ENCODE data around the gene GTSE1. TPM values are rescaled to one million over a fixed set of nuclear protein-coding genes. Genes with fewer than 3 reads are reported as not detected.

The GTSE1 gene
- polyA plus RNA-seq, 2 of the 4 experiments (the other 2 are of a cell fraction) = 11.5 to 25.7 TPM

- no peak overlapping the region for H3K4me3 ChIP-seq
- no peak for DNase-seq (ENCODE audit: low read depth in 1 of 2, low spot score in 1 of 2)
- ChIA-PET CTCF (interaction anchor here (0.6 to 7.8 kb wide), 36 partner anchors 10 to 337 kb away, joined by 3 to 171 read pairs (median 7); no protein-coding TSS in a partner anchor), POLR2A (interaction anchor here (0.7 to 1.3 kb wide), 3 partner anchors 160 to 173 kb away, joined by 3 to 8 read pairs (median 3); no protein-coding TSS in a partner anchor)
- no peak for TF ChIP-seq NR3C1 (IDR thresholded peaks at IDR 0.05)
- H3K9me3 ChIP-seq = no peaks in the 10 kb centered on the region
- no peak overlapping the region for H3K4me2 ChIP-seq
- peak overlapping the region in 1 of 2 experiments; percentile 80; a peak in 3 of 6 replicates for H3K27ac ChIP-seq
- WGBS (ENCODE audit: missing lambda C conversion rate) = 86% methylated on average over 8 of the region's 12 CpGs
- FAIRE-seq = no peak
- peak; percentile 11 to 12; a peak in 2 of 6 replicates for ATAC-seq
- peaks cover 19% of the 10 kb centered on the region for H3K4me1 ChIP-seq
These were observed 71.8 kb downstream of the GTSE1 start for GRCh38 chr22:46368422-46368821.

- Histone ChIP-seq H3K27ac (peak overlapping the region in 1 of 2 experiments; percentile 80; a peak in 3 of 6 replicates), H3K4me3 (no peak overlapping the region), H3K4me1 (peaks cover 19% of the 10 kb centered on the region), H3K9me3 (no peaks in the 10 kb centered on the region), H3K4me2 (no peak overlapping the region)
- TF ChIP-seq FOSB (CRISPR knock-in tag; IDR thresholded peaks at IDR 0.05) (no peak), PHF8 (IDR thresholded peaks at IDR 0.05; ENCODE audit: borderline replicate concordance, low read depth) (no peak), RFX5 (IDR thresholded peaks at IDR 0.05) (no peak), POLR2AphosphoS2 (conservative IDR thresholded peaks at IDR 0.05; ENCODE audit: low read length) (no peak)
- DNase-seq (ENCODE audit: low read depth in 1 of 2, low spot score in 1 of 2) (no peak), FAIRE-seq (no peak), ATAC-seq (no peak)
- WGBS (ENCODE audit: missing lambda C conversion rate) = 94% methylated on average over 15 of the region's 31 CpGs
- CTCF ChIA-PET = interaction anchor here (1.0 to 7.8 kb wide), 8 partner anchors 12 to 183 kb away, joined by 3 to 171 read pairs (median 11); no protein-coding TSS in a partner anchor
- POLR2A ChIA-PET = no interaction called here
These were observed 72.4 kb downstream of the GTSE1 start for GRCh38 chr22:46368871-46369715.

- ChIA-PET POLR2A (no interaction called here), CTCF (interaction anchor here (1.0 to 1.8 kb wide), 6 partner anchors 15 to 182 kb away, joined by 3 to 10 read pairs (median 4); no protein-coding TSS in a partner anchor)
- WGBS (ENCODE audit: missing lambda C conversion rate) = 91% methylated on average over 23 of the region's 25 CpGs
- ATAC-seq = no peak
- H3K4me1 ChIP-seq = peaks cover 19% of the 10 kb centered on the region
- no peaks in the 10 kb centered on the region for H3K9me3 ChIP-seq
- FAIRE-seq = no peak
- no peak overlapping the region for H3K4me3 ChIP-seq
- peak overlapping the region in 1 of 2 experiments; percentile 54; a peak in 2 of 6 replicates for H3K27ac ChIP-seq
- no peak for TF ChIP-seq MYC (IDR thresholded peaks at IDR 0.05; ENCODE audit: borderline replicate concordance, low read length)
- TF ChIP-seq ZSCAN20 (CRISPR knock-in tag; IDR thresholded peaks at IDR 0.05) = no peak
- TF ChIP-seq HES2 (IDR thresholded peaks at IDR 0.05) = no peak
- TF ChIP-seq ZC3H11A (IDR thresholded peaks at IDR 0.05) = no peak
- no peak overlapping the region for H3K4me2 ChIP-seq
- no peak for DNase-seq (ENCODE audit: low read depth in 1 of 2, low spot score in 1 of 2)
These were observed 73.3 kb downstream of the GTSE1 start for GRCh38 chr22:46369716-46370583.

- ChIA-PET POLR2A (no interaction called here), CTCF (interaction anchor here (1.0 to 1.8 kb wide), 5 partner anchors 16 to 172 kb away, joined by 3 to 10 read pairs (median 4); no protein-coding TSS in a partner anchor)
- WGBS (ENCODE audit: missing lambda C conversion rate) = 77% methylated on average over 12 of the region's 15 CpGs
- no peak for DNase-seq (ENCODE audit: low read depth in 1 of 2, low spot score in 1 of 2)
- TF ChIP-seq SREBF2 (IDR thresholded peaks at IDR 0.05) = no peak
- TF ChIP-seq RCOR1 (IDR thresholded peaks at IDR 0.05; ENCODE audit: low read depth, low read length) = no peak
- TF ChIP-seq RNF2 (IDR thresholded peaks at IDR 0.05; ENCODE audit: borderline replicate concordance, low read depth) = no peak
- TF ChIP-seq JUNB (IDR thresholded peaks at IDR 0.05) = no peak
- no peak for TF ChIP-seq CBX2 (IDR thresholded peaks at IDR 0.05; ENCODE audit: borderline replicate concordance, low read depth)
- no peak for TF ChIP-seq CHD2 (IDR thresholded peaks at IDR 0.05; ENCODE audit: low read length, partially characterized antibody)
- no peak for TF ChIP-seq BCL3 (IDR thresholded peaks at IDR 0.05)
- peaks cover 19% of the 10 kb centered on the region for H3K4me1 ChIP-seq
- H3K4me3 ChIP-seq = no peak overlapping the region
- peaks cover 5% of the 10 kb centered on the region for H3K9me3 ChIP-seq
- H3K27ac ChIP-seq = peak overlapping the region in 1 of 2 experiments; percentile 54; a peak in 2 of 6 replicates
- no peak for FAIRE-seq
- no peak for ATAC-seq
- no peak overlapping the region for H3K4me2 ChIP-seq
These were observed 74.1 kb downstream of the GTSE1 start for GRCh38 chr22:46370584-46371291.
